Chondrocyte (in vitro differentiated cells): ENCODE data around the gene MMP11. TPM values are rescaled to one million over a fixed set of nuclear protein-coding genes. Genes with fewer than 3 reads are reported as not detected.
A peak's percentile ranks its signal among the peaks of the same experiment; 100 is the strongest.

Experiments
- DNase-seq: peaks from one replicate; pipeline ENCODE4 v3.0.0; 2021; ENCODE audit warnings: mixed read lengths, low spot score
- H3K27ac Mint-ChIP-seq: one replicate; pipeline ENCODE4 v1.8.0; 2021; ENCODE audit warnings: mild to moderate bottlenecking, moderate library complexity, mixed read lengths; ENCODE audit not compliant: unreplicated experiment
- H3K27me3 Mint-ChIP-seq: 2 replicates; pipeline ENCODE4 v1.8.0; 2021; ENCODE audit warnings: low read depth, mixed read lengths
- H3K36me3 Mint-ChIP-seq: 2 replicates; pipeline ENCODE4 v1.8.0; 2021; ENCODE audit warnings: low read depth, mixed read lengths
- H3K4me1 Mint-ChIP-seq: 2 replicates; pipeline ENCODE4 v1.8.0; 2021; ENCODE audit warnings: low read depth, mild to moderate bottlenecking, mixed read lengths
- H3K4me3 Mint-ChIP-seq: one replicate; pipeline ENCODE4 v1.8.0; 2021; ENCODE audit warnings: mild to moderate bottlenecking, moderate library complexity, mixed read lengths; ENCODE audit not compliant: unreplicated experiment
- H3K9me3 Mint-ChIP-seq: 2 replicates; pipeline ENCODE4 v1.8.0; 2021; ENCODE audit warnings: low read depth, mixed read lengths
- CTCF ChIP-seq: fragments of 200-600 bp; sonication (generic); IDR thresholded peaks from 2 replicates; pipeline ENCODE4 v1.5.0; 2021; ENCODE audit warnings: antibody characterized with exemption, mild to moderate bottlenecking, moderate library complexity
- total RNA-seq: library from RNA; stranded (reverse); gene quantifications from 3 replicates; pipeline ENCODE4 v1.2.1, GENCODE V29; 2021

Gene MMP11
- total RNA-seq, 1 donor from 2014 or later = 172 TPM

- H3K36me3 Mint-ChIP-seq = peaks cover 46% of the 10 kb centered on the region
- no peak overlapping the region for H3K27ac Mint-ChIP-seq
Measured at GRCh38 chr22:23804781-23805291, 32.2 kb downstream of the MMP11 start.

GRCh38 chr22:23806837-23807236 is 34.2 kb downstream of the MMP11 start:
- Mint-ChIP-seq H3K36me3 (peaks cover 39% of the 10 kb centered on the region), H3K27me3 (no peaks in the 10 kb centered on the region), H3K4me1 (no peaks in the 10 kb centered on the region), H3K9me3 (no peaks in the 10 kb centered on the region), H3K27ac (no peak overlapping the region), H3K4me3 (no peak overlapping the region)
- no peak for TF ChIP-seq CTCF
- no peak for DNase-seq

More at GRCh38 chr22:23804781-23805291, 32.2 kb downstream of the MMP11 start:
- Mint-ChIP-seq H3K4me1 (no peaks in the 10 kb centered on the region), H3K4me3 (no peak overlapping the region), H3K27me3 (no peaks in the 10 kb centered on the region), H3K9me3 (no peaks in the 10 kb centered on the region)
- DNase-seq = peak; percentile 81
- TF ChIP-seq CTCF = no peak

GRCh38 chr22:23812378-23812777 is 39.7 kb downstream of the MMP11 start:
- Mint-ChIP-seq H3K36me3 (peaks cover 31% of the 10 kb centered on the region), H3K27ac (no peak overlapping the region)
- no peak for TF ChIP-seq CTCF

GRCh38 chr22:23815541-23816155 is 43.0 kb downstream of the MMP11 start:
- H3K27ac Mint-ChIP-seq = peak overlapping the region; percentile 42
- peak; percentile 33 for DNase-seq
- peaks cover 8% of the 10 kb centered on the region for H3K4me1 Mint-ChIP-seq
- no peaks in the 10 kb centered on the region for H3K9me3 Mint-ChIP-seq
- TF ChIP-seq CTCF = no peak
- no peaks in the 10 kb centered on the region for H3K27me3 Mint-ChIP-seq
- H3K4me3 Mint-ChIP-seq = no peak overlapping the region
- peaks cover 39% of the 10 kb centered on the region for H3K36me3 Mint-ChIP-seq

More at GRCh38 chr22:23812378-23812777, 39.7 kb downstream of the MMP11 start:
- no peak overlapping the region for H3K4me3 Mint-ChIP-seq
- H3K4me1 Mint-ChIP-seq = peaks cover 8% of the 10 kb centered on the region
- H3K27me3 Mint-ChIP-seq = no peaks in the 10 kb centered on the region
- no peaks in the 10 kb centered on the region for H3K9me3 Mint-ChIP-seq
- no peak for DNase-seq

- H3K4me1 Mint-ChIP-seq = peaks cover 8% of the 10 kb centered on the region
- H3K9me3 Mint-ChIP-seq = no peaks in the 10 kb centered on the region
- no peak for TF ChIP-seq CTCF
- H3K27me3 Mint-ChIP-seq = no peaks in the 10 kb centered on the region
- peaks cover 37% of the 10 kb centered on the region for H3K36me3 Mint-ChIP-seq
- H3K4me3 Mint-ChIP-seq = no peak overlapping the region
- DNase-seq = peak; percentile 70
- H3K27ac Mint-ChIP-seq = peak overlapping the region; percentile 42
Measured at GRCh38 chr22:23816156-23816976, 43.7 kb downstream of the MMP11 start.
